HG02840 (cell line): ENCODE data around the gene DLGAP3.

ENCODE experiments used
- ATAC-seq: cut with Tn5 transposase; IDR thresholded peaks from one replicate; pipeline ENCODE4 v1.9.1; 2021; ENCODE audit warnings: mild to moderate bottlenecking, moderate library complexity, moderate number of reproducible peaks; ENCODE audit not compliant: unreplicated experiment, low FRiP score

The DLGAP3 gene

DNA sequence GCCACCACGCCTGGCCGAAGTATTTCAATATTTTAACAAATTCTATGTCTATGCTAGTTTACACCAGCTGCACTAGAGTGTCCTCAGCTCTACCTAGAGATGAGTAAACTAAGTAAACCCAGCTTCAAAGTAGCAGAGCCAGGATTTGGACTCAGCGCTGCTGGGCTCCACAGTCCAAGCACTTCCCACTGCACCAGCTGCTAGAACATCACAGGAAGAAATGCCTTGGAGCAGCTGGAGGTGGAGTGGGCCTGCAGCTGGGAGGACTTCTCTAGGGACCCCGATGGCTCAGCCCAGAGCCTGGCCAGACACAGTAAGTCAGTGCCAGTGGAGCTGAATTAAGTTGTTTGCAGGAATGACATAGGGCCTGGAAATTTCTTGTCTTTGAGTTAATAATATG, 59.7 kb downstream of the DLGAP3 start:
- ATAC-seq = no peak

DNA sequence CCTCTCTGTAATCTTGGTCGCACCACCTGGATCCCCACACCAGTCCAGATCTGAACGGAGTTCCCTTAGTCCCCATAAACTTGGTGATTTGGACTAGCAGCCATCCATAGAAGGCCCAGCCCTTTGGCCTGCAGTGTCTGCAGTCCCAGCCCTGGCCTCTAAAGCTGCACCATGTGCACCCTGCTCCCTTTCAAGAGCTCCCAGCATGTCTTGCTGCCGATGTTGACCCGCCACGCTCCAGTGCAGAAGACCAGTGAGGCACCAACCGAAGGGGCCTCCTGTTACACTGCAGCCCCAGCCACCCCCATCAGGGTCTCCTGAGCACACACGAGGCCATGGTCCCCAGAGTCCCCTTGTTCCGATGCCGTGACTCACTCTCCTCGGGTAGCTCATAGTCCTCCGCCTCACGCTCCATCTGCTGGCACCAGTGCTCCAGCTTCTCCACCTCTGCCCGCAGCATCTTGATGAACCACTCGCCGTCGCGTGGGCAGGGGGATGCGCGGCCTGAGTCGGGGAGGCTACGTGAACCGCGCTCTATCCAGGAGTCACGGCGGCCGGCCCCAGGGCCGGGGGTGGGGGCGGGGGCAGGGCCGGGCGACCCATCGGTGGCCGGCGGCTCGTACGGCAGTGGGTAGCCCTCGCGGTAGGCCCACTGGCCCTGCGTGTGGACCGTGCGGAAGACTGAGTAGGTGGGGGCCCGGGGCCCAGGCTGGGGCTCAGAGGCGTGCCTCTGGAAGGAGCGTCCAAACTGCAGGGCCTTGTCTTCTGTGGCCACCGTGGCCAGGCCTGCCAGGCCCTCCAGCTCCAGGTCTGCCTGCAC, 61.0 kb downstream of the DLGAP3 start:
- ATAC-seq = no peak

DNA sequence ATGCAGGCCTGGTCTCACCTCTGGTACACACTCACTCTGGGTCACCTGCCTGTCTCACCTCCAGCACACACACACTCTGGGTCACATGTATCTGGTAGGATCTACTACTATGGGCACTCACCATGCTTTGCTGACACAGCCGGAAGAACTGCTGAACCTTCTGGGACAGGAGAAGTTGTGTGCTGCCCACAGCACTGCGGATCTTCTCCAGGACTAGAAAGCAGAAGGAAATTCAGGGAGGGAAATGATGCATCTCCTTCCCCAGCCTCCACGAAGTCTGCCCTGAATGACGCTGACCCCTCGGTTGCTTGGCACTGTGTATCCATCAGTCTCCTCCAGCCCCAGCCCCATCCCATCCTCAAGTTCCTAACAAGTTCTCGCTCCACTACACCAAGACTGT, 62.0 kb downstream of the DLGAP3 start:
- no peak for ATAC-seq

DNA sequence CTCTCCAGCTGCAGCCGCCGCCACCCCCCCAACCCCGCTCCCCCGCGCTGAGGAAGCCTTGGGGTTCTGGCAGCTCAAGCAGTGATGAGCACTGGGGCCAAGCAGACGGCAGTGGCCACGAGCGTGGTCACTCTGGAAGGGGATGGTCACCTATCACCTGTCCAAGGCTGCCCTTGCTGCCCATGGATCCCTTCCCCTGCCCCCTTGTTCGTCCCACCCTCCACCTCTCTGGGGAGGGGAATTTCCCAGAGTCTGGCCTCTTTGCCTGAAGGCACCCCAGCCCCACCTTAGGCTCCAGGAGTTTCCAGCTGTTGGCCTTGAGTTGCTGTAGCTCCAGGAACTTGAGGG, 62.7 kb downstream of the DLGAP3 start:
- no peak for ATAC-seq

DNA sequence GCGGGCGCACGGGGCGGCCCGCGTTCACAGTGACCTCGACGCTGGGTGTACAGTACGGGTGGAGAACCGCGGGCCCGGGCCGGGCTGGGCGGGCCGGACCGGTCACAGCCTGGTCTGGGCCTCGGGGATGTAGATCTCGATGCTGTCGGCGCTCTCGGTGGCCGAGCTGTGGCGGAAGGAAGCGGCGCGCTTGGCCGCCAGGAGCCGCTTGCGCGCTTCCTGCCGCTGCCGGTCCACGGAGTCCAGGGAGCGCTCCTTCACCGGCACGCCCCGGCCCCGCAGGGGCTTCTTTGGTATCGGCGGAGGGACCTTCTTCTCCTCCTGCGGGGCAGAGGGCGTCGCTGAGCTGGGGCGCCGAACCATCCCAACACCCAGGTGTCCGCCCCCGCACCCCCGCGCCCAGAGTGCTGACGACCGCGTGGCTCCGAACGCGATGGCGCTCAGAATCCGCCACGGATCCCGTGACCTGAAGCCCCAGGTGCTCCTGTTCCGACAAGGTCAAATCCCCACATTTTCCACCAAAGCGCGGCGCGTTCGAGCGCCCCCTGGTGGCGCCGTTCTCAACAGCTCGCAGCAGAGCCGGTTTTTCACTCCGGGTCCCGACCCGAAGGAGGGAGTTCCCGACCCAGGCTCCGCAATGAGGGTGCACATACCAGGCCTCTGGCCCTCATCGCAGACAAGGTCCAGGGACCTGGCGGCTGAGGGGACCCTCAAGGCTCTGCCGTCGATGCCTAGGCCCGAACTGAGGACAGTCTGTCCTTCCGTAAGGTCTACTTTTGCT, 63.3 kb downstream of the DLGAP3 start:
- ATAC-seq = no peak

DNA sequence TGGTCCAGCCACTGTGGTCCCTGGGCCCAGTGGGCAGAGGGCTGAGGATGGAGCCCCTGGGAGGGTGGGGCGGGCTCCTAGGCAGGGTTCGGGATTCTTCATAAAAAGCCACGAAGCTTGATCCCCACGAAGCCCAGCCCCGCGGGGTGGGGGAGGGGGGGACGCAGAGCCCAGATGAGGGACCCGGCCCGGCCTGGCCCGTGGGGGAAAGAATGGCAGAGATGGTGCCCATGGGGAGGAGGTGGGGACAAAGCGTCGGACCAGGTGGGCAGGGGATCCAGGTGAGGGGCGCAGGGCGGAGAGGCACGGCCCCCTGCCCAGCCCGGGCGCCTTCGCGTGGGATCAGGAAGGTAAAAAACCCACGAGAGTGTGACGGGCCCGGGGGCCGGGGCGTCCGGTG, 63.9 kb downstream of the DLGAP3 start:
- no peak for ATAC-seq

DNA sequence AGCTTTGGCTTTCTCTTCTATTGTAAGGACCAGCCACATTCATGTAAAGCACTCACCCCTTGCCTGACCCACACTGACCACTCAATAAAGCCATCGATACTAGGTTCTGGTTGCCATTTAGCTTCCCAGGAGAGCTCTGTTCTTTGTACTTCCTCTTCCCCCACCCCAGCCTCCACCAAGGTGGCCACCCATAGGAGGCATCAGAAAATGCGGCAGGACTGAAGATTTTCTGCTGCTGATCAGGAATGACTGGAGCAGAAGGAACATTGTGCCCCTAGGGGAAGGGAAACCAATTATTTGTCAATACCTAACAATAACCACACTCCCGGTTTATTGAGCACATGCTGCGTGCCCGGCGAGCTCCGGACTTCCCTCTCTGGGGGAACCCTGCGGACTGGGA, 64.7 kb downstream of the DLGAP3 start:
- no peak for ATAC-seq

DNA sequence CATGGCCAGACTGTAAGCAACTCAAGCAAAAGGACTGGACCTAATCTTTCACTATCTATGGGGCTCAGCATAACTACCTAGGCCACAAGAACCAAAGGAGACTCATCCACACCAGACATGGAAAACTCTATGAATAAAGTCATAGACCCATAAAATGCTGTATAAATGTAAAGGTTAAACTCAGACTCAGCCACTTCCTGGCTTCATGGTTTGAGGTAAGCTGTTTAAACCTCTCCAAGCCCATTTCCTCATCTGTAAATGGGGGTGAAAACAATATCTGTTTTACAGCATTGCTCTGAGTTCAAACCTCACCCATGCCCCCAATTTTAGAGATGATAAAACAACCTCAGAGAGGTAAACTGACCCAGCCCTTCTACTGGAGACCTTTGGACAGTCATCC, 65.9 kb downstream of the DLGAP3 start:
- no peak for ATAC-seq

DNA sequence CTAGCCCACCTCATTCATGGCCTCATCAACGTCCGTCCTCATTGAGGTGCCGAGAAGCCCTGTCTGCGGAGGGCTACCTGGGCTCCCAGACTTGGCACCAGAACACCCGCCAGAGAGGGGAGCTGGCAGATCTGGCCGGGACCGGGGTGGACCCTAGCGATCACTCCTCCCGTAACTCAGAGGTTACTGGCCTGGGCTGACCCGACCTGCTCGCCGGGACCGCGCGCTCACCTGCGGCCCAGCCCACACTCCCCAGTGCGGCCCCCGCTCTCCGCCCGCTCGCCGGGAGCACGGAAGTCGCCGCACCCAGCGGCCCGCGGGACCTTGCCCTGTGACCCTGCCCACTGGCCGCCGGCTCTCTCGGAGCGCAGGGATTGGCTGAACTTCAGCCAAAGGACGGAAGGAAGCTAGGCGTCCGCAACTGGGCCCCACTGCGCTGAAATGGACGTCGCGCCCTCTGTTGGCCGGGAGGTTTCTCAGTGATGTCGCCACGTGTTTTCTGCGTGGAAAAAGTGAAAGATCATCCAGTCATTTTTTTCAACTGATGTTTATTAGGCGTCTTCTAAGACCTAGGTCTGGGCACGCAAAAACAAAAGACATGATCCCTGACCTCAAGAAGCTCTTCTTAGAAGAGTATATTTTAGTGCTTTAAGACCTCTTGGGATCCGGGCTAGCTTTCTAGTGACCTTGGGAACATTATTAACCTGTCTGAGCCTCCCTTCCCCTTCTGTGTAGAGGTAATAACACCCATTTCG, 69.8 kb downstream of the DLGAP3 start, which contains the start of gene SMIM12:
SMIM12 (minus strand) TSS at position 304 of the 755 bp plus-strand sequence. CDS start 3,772 bp downstream, outside the sequence.
- peak; percentile 95 for ATAC-seq

DNA sequence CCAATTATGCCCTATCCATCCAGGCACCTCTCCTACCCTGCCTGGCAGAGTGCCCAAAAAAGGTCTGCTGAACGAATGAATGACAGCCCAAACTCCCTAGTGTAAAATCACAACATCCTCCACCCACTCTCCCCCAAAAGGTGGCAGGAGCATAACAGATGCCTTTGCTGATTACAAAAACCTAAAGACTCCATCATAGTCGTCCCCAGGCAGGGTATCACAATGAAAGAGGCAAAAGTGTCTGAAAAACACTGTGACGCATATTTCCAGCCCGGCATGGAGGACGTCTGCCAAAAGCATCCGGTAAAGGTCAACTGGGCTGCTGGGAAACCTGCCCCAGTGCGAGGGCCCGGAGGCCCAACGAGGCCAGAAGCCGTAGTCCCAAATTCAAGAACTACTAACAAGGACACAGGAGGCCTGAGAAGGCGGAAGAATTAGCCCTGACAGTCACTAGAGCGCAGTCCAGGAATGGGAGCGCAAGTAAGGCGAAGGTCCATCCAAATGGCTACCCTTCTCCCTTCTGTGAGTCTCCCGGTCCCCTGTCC, 70.5 kb downstream of the DLGAP3 start:
- no peak for ATAC-seq

DNA sequence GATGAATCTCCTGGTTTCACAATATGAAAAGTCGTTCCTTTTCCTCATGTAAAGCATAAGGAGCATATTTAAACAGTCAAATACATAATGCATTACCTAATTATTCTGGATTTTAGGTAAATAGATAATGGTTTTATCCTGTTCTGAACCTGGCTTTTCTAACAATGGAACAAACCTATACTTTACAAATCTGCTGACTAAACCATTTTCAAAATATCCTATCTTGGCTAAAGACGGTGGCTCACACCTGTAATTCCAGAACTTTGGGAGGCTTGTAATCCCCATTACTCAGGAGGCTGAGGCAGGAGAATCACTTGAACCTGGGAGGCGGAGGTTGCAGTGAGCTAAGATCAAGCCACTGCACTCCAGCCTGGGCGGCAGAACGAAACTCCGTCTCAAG, 72.8 kb downstream of the DLGAP3 start:
- ATAC-seq = no peak

DNA sequence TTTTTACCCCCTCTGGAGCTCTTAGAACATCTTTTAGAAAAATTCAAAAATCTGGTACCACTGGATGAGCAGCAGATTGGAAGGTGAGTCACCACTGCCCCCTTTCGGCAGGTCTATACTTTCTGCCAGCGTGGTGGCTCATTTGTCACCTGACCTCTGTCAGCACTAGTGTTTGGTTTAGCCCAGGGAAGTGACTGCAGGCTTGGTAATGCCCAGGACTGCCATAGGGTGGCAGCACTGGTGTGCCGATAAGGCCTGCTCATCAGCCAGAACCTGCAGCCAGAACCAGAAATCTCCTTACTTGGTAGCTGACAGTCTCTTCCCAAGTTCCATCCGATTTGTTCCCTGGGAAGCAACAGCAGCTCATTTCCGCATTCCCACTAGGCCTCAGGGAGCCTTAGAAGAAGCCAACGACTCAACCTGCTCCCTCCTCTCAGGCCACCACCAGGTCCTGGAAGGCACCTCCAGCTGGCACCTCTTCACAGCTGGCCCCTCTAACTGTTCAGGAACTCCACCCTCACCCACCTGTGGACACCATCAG, 76.7 kb downstream of the DLGAP3 start:
- ATAC-seq = peak; percentile 76

DNA sequence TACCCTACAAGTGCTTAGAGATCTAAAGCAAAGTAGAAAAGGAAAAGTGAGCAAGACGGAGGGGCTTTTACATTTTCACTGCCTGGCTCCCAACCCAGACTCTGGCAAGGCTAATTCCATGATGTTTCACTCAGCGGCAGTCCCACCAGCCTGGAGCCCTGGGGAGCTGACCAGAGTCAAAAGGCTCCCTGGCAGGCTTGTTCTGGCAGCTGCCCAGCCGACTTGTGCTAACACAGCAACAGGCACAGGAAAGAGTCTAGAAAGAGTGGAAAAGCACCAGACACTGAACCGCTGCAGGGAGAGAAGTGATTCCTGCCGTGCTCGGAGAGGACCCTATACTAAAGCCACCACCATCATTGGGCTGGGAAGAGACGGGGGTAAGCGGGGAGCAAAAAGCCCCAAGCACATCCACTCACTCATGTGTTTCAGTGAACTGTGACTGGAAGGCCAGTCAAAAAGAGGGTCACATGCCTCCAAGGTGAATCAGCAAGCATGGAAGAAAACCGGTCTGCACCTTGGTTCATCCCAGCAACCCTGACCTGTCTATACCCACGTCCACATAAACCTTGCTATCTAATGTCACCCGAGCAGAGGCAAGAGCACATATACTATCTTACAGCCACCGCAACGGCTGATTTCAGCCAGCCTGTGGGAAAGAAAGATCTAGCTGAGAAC, 77.9 kb downstream of the DLGAP3 start:
- no peak for ATAC-seq

DNA sequence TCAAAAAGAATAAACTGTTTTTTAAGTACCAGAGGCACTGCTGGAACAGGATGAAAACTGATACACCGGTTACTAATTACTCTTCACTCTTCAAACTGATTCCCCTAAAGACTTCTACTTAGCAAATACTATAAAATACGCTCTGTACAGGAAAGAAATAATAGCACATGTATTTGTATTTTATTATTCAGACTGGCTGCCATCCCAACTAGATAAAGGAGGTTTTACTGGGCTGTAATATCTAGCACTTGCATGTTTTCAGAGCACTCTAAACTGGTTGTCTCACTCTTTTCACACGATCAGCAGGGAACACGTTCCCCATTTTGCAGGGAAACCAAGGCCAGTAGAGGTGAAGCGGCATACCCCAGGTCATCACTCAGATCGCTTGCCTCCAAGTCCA, 79.1 kb downstream of the DLGAP3 start:
- no peak for ATAC-seq

DNA sequence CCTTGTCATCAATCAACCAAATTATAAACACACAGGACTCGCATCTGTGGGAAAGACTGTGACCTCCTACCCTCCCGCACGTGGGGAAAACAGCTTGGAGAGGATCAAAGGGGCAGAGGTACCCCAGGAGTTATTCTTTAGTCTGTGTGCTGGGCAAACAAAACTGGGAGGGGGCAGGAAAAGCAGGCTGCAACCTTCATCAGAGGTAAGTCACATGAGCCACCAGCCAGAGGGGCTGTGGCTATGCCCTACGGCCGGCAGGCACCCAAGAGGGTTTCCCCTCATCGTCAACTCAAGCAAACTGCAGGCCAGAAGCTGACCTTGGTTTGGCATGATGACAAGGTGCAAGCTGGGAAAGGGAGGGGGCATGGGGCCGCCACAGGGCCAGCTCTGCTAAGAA, 82.4 kb downstream of the DLGAP3 start:
- ATAC-seq = no peak

DNA sequence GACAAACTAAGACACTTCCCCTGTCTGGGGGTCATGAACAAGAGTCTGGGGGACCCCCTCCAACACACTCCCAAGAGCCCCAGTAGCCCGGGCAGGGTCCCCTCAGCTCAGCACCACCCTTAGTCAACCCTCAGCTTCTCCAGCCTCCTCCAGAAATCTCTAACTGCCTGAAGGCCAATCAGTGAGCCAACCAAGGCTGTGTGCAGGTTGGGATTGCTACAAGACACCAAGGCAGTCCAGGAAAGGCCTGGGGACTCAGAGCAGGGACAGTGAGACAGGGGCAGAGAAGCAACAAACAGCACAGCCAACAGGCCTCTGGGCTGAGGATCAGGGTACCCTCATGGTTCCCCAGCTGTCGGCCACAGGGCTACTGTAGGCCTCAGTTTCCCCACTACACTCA, 83.2 kb downstream of the DLGAP3 start:
- no peak for ATAC-seq

DNA sequence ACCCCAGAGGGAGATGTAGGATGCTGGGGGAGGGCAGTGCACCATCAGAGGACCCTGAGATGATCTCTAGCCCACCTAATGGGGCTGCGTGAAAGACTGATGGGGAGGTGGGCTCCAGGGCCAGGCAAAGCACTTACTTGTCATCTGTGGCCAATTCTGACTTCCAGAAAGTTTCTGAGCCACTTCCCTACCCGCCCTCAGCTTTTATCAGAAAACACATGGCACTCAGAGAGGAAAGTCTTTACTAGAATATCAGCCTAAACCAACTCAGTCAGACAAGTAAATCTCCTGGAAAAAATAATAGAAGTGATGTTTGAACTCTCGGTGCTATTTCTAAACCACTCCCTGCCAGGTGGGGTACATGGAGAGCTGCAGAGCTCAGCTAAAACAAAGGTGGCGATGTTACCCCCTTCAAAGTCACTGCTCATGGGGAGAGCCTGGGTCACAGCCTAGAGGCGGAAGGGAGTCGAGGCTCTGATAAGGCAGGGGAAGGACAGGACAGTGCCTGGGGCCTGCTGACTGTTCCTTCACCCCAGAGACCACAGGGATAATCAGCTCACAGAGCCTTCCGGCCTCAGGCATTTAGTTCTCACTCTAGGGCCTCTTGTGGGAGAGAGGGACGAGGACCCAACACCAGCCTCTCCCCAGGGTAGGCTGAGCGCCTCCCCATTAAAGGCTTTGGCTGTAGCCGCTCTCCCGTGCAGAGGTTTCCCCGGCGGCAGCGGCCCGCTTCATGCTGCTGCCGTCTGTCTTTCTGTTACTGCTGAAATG, 84.1 kb downstream of the DLGAP3 start:
- ATAC-seq = no peak

DNA sequence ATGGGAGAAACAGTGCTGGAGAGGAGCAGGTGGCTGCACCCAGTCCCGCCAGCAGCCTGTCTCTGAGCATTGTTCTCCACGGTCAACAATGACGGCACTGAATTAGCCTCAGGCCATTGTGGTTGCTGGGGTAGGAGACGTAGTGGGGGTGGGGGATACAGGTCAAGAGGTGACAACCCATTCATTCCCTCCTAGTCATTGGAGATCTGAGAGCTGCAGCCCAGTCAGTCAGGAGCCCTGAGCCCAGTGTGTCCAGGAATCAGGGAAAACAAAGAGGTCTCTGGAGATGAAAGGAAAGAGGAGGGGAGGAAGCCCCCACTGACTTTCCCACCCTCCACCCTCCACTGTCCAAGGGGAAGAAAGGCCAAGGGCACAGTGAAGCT, 85.2 kb downstream of the DLGAP3 start:
- no peak for ATAC-seq
